HG03280 (cell line): Measurements from ENCODE around the gene SZRD1.

Experiments used
- ATAC-seq: cut with Tn5 transposase; IDR thresholded peaks from one replicate; pipeline ENCODE4 v1.9.1; 2021; ENCODE audit warnings: mild to moderate bottlenecking, moderate library complexity; ENCODE audit not compliant: unreplicated experiment

Gene SZRD1

GRCh38 chr1:16393570-16394521, 26.8 kb downstream of the SZRD1 start:
- ATAC-seq, result no peak

- no peak for ATAC-seq
Measured at GRCh38 chr1:16394977-16395376, 27.9 kb downstream of the SZRD1 start.

GRCh38 chr1:16396591-16396990, 29.5 kb downstream of the SZRD1 start:
- no peak for ATAC-seq

- no peak for ATAC-seq
Measured at GRCh38 chr1:16397120-16397519, 30.1 kb downstream of the SZRD1 start.

- ATAC-seq, result no peak
Measured at GRCh38 chr1:16398371-16398953, 31.4 kb downstream of the SZRD1 start.

- ATAC-seq, result no peak
Measured at GRCh38 chr1:16402742-16403141, 35.7 kb downstream of the SZRD1 start.

- no peak for ATAC-seq
Measured at GRCh38 chr1:16405441-16405840, 38.4 kb downstream of the SZRD1 start.

GRCh38 chr1:16406868-16407267, 39.8 kb downstream of the SZRD1 start:
- no peak for ATAC-seq

GRCh38 chr1:16409536-16410152, 42.6 kb downstream of the SZRD1 start:
- ATAC-seq, result no peak

GRCh38 chr1:16410803-16411202, 43.8 kb downstream of the SZRD1 start:
- ATAC-seq, result no peak

- ATAC-seq, result no peak
Measured at GRCh38 chr1:16413191-16413590, 46.1 kb downstream of the SZRD1 start.

GRCh38 chr1:16418823-16419425, 51.9 kb downstream of the SZRD1 start:
- ATAC-seq, result no peak

- no peak for ATAC-seq
Measured at GRCh38 chr1:16420424-16421118, 53.5 kb downstream of the SZRD1 start.

- ATAC-seq, result no peak
Measured at GRCh38 chr1:16421201-16421600, 54.2 kb downstream of the SZRD1 start.

- no peak for ATAC-seq
Measured at GRCh38 chr1:16422041-16422440, 55.0 kb downstream of the SZRD1 start.

GRCh38 chr1:16425125-16426025, 58.3 kb downstream of the SZRD1 start:
- ATAC-seq, result no peak

GRCh38 chr1:16430606-16431005, 63.6 kb downstream of the SZRD1 start:
- ATAC-seq, result no peak

- no peak for ATAC-seq
Measured at GRCh38 chr1:16433030-16433429, 66.0 kb downstream of the SZRD1 start.

GRCh38 chr1:16434007-16434406, 67.0 kb downstream of the SZRD1 start:
- ATAC-seq, result no peak

- no peak for ATAC-seq
Measured at GRCh38 chr1:16434501-16434900, 67.5 kb downstream of the SZRD1 start.
